ENCODE data around the gene STXBP6.

The STXBP6 gene

GRCh38 chr14:24801024-24801423 is 248.9 kb downstream of the STXBP6 start:
- TF ChIP-seq TAF1 (IDR thresholded peaks at IDR 0.05; ENCODE audit: borderline replicate concordance, insufficient read depth, low read length) (no peak), SIN3A (IDR thresholded peaks at IDR 0.05; ENCODE audit: borderline replicate concordance, insufficient read depth, low read length) (no peak), FOXP2 (optimal IDR thresholded peaks at IDR 0.05; ENCODE audit: borderline replicate concordance, extremely low read depth, extremely low read length, insufficient read depth) (no peak), POLR2AphosphoS5 (IDR thresholded peaks at IDR 0.05; ENCODE audit: low read depth, low read length) (no peak), REST (IDR thresholded peaks at IDR 0.05; ENCODE audit: insufficient read depth in 1 of 2, low read depth in 2 of 2, low read length in 2 of 2) (no peak)

- TF ChIP-seq TAF1 (IDR thresholded peaks at IDR 0.05; ENCODE audit: borderline replicate concordance, insufficient read depth, low read length) (no peak), POLR2AphosphoS5 (IDR thresholded peaks at IDR 0.05; ENCODE audit: low read depth, low read length) (no peak), REST (IDR thresholded peaks at IDR 0.05; ENCODE audit: insufficient read depth in 1 of 2, low read depth in 2 of 2, low read length in 2 of 2) (no peak), FOXP2 (optimal IDR thresholded peaks at IDR 0.05; ENCODE audit: borderline replicate concordance, extremely low read depth, extremely low read length, insufficient read depth) (no peak), SIN3A (IDR thresholded peaks at IDR 0.05; ENCODE audit: borderline replicate concordance, insufficient read depth, low read length) (no peak)
Measured at GRCh38 chr14:24798911-24799462, 251.0 kb downstream of the STXBP6 start.

GRCh38 chr14:24795406-24795805 is 254.5 kb downstream of the STXBP6 start:
- TF ChIP-seq POLR2AphosphoS5 (IDR thresholded peaks at IDR 0.05; ENCODE audit: low read depth, low read length): no peak
- TF ChIP-seq REST (IDR thresholded peaks at IDR 0.05; ENCODE audit: insufficient read depth in 1 of 2, low read depth in 2 of 2, low read length in 2 of 2): no peak

GRCh38 chr14:24794644-24795305 is 255.2 kb downstream of the STXBP6 start:
- TF ChIP-seq SIN3A (IDR thresholded peaks at IDR 0.05; ENCODE audit: borderline replicate concordance, insufficient read depth, low read length): no peak
- no peak for TF ChIP-seq FOXP2 (optimal IDR thresholded peaks at IDR 0.05; ENCODE audit: borderline replicate concordance, extremely low read depth, extremely low read length, insufficient read depth)

GRCh38 chr14:24790196-24790595 is 259.8 kb downstream of the STXBP6 start:
- TF ChIP-seq REST (IDR thresholded peaks at IDR 0.05; ENCODE audit: insufficient read depth in 1 of 2, low read depth in 2 of 2, low read length in 2 of 2) (no peak), TAF1 (IDR thresholded peaks at IDR 0.05; ENCODE audit: borderline replicate concordance, insufficient read depth, low read length) (no peak), FOXP2 (optimal IDR thresholded peaks at IDR 0.05; ENCODE audit: borderline replicate concordance, extremely low read depth, extremely low read length, insufficient read depth) (no peak), POLR2AphosphoS5 (IDR thresholded peaks at IDR 0.05; ENCODE audit: low read depth, low read length) (no peak), SIN3A (IDR thresholded peaks at IDR 0.05; ENCODE audit: borderline replicate concordance, insufficient read depth, low read length) (no peak)
